Nephron progenitor cell (in vitro differentiated cells): Measurements from ENCODE around the gene PEMT.
"Not testable (repeated sequence)": the region's sequence is repeated elsewhere in the genome, so short reads cannot be mapped to it uniquely, and the experiment has no call there.

Experiments used
- DNase-seq: peaks from one replicate; pipeline ENCODE4 v3.0.0; 2021
- H3K27ac Mint-ChIP-seq: 2 replicates; pipeline ENCODE4 v1.8.0; 2021; ENCODE audit warnings: mild to moderate bottlenecking, moderate library complexity, mixed read lengths
- H3K27me3 Mint-ChIP-seq: 2 replicates; pipeline ENCODE4 v1.8.0; 2021; ENCODE audit warnings: mild to moderate bottlenecking, low read depth, mixed read lengths; ENCODE audit not compliant: poor library complexity
- H3K36me3 Mint-ChIP-seq: 2 replicates; pipeline ENCODE4 v1.8.0; 2021; ENCODE audit warnings: low read depth, mixed read lengths
- H3K4me1 Mint-ChIP-seq: 2 replicates; pipeline ENCODE4 v1.8.0; 2021; ENCODE audit warnings: mixed read lengths
- H3K4me3 Mint-ChIP-seq: 2 replicates; pipeline ENCODE4 v1.8.0; 2021; ENCODE audit warnings: mild to moderate bottlenecking, moderate library complexity, mixed read lengths
- H3K9me3 Mint-ChIP-seq: 2 replicates; pipeline ENCODE4 v1.8.0; 2021; ENCODE audit warnings: mild to moderate bottlenecking, moderate library complexity, mixed read lengths
- TF ChIP-seq, protein P1 (sequence below): fragments of 200-600 bp; sonication (generic); IDR thresholded peaks from 2 replicates; pipeline ENCODE4 v1.5.0; 2021; ENCODE audit warnings: antibody characterized with exemption

PEMT gene

DNA sequence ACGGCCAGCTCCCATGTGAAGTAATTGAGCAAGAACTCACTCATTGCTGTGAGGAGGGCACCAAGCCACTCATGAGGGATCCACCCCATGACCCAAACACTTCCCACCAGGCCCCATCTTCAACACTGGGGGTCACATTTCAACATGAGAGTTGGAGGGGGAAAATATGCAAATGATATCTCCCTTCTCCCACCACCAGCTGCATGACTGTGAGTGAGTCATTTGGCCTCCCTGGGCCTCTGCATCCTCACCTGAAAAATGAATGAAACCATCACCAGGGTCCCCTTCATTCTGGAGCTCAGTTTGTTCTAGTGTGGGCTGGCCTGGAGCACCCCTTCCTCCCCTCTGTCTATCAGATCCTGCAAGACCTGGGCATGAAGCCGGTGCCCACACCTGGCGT, 121.5 kb downstream of the PEMT start:
- Mint-ChIP-seq H3K36me3 (no peaks in the 10 kb centered on the region), H3K27ac (no peak overlapping the region), H3K9me3 (no peaks in the 10 kb centered on the region), H3K4me3 (no peak overlapping the region), H3K4me1 (peaks cover 26% of the 10 kb centered on the region), H3K27me3 (peaks cover 64% of the 10 kb centered on the region)
- TF ChIP-seq, protein P1, sequence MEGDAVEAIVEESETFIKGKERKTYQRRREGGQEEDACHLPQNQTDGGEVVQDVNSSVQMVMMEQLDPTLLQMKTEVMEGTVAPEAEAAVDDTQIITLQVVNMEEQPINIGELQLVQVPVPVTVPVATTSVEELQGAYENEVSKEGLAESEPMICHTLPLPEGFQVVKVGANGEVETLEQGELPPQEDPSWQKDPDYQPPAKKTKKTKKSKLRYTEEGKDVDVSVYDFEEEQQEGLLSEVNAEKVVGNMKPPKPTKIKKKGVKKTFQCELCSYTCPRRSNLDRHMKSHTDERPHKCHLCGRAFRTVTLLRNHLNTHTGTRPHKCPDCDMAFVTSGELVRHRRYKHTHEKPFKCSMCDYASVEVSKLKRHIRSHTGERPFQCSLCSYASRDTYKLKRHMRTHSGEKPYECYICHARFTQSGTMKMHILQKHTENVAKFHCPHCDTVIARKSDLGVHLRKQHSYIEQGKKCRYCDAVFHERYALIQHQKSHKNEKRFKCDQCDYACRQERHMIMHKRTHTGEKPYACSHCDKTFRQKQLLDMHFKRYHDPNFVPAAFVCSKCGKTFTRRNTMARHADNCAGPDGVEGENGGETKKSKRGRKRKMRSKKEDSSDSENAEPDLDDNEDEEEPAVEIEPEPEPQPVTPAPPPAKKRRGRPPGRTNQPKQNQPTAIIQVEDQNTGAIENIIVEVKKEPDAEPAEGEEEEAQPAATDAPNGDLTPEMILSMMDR: no peak
- no peak for DNase-seq

DNA sequence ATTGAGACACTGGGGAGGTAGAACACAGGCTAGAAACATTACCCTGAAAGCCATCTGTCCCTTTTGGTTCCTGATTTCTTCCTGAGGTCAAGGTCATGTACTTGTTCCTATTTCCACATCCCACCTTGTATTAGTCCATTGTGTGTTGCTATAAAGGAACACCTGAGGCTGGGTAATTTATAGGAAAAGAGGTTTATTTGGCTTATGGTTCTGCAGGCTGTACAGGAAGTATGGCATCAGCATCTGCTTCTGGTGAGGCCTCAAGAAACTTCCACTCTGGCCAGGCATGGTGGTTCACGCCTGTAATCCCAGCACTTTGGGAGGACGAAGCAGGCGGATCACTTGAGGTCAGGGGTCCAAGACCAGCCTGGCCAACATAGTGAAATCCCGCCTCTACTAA, 122.2 kb downstream of the PEMT start:
- Mint-ChIP-seq H3K27me3 (peaks cover 62% of the 10 kb centered on the region), H3K4me3 (no peak overlapping the region), H3K27ac (no peak overlapping the region), H3K36me3 (no peaks in the 10 kb centered on the region), H3K9me3 (no peaks in the 10 kb centered on the region), H3K4me1 (peaks cover 31% of the 10 kb centered on the region)
- no peak for DNase-seq
- TF ChIP-seq, protein P1: no peak

DNA sequence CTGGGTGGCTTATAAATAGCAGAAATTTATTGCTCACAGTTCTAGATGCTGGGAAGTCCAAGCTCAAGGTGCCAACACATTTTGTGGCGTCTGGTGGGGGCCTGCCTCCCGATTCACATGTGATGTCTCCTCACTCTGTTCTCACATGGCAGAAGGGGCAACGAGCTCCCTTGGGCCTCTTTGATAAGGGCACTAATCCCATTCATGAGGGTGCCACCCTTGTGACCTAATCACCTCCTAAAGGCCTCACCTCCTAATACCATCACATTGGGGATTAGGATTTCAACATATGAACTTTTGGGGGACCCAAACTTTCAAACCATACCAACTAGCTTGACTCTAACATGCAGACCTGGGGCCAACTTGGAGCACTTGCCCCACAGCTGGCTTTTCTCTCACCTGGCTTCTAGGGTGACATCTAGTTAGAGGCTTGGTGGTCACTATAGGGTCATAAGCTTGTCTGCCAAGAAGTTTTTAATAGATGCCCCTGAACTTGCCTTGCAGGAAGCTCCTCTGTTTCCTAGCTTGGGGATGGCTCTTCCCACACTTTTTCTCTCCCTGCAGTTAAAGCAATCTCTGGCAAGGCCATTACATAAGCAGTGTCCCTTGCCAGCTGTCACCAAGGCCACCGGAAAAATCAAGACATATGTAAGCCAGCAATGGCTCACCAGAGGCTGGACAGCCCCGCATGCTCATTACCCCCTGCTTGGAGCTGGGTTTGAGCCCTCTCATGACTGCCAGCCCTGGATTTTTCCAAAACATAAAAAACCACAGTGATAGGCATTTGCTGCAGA, 123.1 kb downstream of the PEMT start:
- no peak for DNase-seq
- peaks cover 64% of the 10 kb centered on the region for H3K27me3 Mint-ChIP-seq
- peaks cover 32% of the 10 kb centered on the region for H3K4me1 Mint-ChIP-seq
- H3K4me3 Mint-ChIP-seq: no peak overlapping the region
- H3K27ac Mint-ChIP-seq: no peak overlapping the region
- H3K36me3 Mint-ChIP-seq: no peaks in the 10 kb centered on the region
- H3K9me3 Mint-ChIP-seq: no peaks in the 10 kb centered on the region
- TF ChIP-seq, protein P1: no peak

DNA sequence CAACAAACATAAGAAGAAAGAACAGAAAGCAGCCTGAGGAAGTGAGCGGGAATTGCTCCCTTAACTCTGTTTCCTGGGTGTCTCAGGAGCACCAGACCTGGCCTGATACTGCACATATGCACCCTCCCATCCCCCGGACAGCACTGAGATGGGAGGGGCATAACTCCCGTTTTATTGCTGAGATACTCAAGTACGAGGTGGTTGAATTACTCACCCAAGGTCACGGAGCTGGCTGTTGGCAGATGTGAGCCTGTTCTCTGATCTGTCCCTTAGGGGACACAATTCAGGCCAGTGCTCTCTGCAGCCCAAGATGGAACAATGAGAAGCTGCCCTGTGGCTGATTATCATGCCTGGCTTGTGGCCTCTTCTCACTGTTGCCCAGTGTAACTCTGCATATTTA, 123.8 kb downstream of the PEMT start:
- TF ChIP-seq, protein P1: no peak
- peaks cover 61% of the 10 kb centered on the region for H3K27me3 Mint-ChIP-seq
- H3K9me3 Mint-ChIP-seq: no peaks in the 10 kb centered on the region
- no peak for DNase-seq
- H3K36me3 Mint-ChIP-seq: no peaks in the 10 kb centered on the region
- no peak overlapping the region for H3K4me3 Mint-ChIP-seq
- no peak overlapping the region for H3K27ac Mint-ChIP-seq
- H3K4me1 Mint-ChIP-seq: peaks cover 32% of the 10 kb centered on the region

DNA sequence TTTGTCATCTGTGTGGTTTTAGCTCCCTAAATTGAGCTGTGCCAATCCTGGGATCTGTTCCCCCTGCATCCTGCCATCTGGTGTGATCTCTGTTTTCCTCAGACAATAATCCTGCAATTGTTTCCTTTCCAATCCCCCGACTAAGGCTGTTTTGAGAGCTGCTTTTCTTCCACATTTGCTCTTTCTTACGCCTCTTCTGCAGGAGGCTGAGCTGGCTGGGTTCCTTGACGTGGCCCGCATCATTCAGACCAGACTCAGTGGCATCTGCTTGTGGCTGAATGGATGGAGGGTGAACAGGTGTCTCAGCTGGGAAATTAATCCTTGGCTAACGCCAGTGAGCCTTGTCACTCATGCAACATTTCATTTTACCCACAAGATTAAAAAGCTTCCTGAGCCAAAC, 124.5 kb downstream of the PEMT start:
- H3K27ac Mint-ChIP-seq: no peak overlapping the region
- H3K27me3 Mint-ChIP-seq: peaks cover 56% of the 10 kb centered on the region
- DNase-seq: no peak
- H3K4me1 Mint-ChIP-seq: peaks cover 37% of the 10 kb centered on the region
- TF ChIP-seq, protein P1: no peak
- no peak overlapping the region for H3K4me3 Mint-ChIP-seq
- H3K36me3 Mint-ChIP-seq: no peaks in the 10 kb centered on the region
- no peaks in the 10 kb centered on the region for H3K9me3 Mint-ChIP-seq

DNA sequence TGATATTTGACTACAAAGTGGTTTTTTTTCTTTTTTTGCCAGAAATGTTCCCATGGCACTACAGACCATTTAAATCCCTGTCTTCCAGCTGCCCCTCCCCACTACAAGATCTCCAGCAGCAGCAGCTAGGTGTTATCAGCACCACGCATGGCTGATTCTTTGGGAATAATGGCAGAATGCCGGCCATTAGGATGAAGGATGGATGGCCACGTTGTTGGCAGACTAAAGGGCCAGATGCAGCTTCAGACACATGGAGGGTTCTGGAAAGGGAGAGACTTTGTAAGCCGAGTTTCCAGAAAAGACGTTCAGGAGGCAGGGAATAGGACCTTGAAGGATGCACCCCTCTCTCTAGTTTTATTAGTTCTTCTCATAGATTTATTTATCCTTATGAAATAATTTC, 125.0 kb downstream of the PEMT start:
- H3K4me1 Mint-ChIP-seq: peaks cover 42% of the 10 kb centered on the region
- TF ChIP-seq, protein P1: no peak
- peaks cover 51% of the 10 kb centered on the region for H3K27me3 Mint-ChIP-seq
- no peak for DNase-seq
- no peaks in the 10 kb centered on the region for H3K36me3 Mint-ChIP-seq
- no peaks in the 10 kb centered on the region for H3K9me3 Mint-ChIP-seq
- no peak overlapping the region for H3K4me3 Mint-ChIP-seq
- H3K27ac Mint-ChIP-seq: no peak overlapping the region

DNA sequence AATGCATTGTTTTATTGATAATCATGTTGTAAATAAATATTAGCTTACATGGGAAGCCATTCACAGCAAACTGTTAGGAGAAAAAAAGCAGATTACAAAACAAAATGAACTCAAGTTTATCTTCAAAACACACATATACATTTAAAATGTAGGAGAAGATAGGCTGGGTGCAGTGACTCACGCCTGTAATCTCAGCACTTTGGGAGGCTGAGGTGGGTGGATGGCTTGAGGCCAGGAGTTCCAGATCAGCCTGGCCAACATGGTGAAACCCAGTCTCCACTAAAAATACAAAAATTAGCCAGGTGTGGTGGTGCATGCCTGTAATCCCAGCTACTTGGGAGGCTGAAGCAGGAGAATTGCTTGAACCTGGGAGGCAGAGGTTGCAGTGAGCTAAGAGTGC, 125.6 kb downstream of the PEMT start:
- H3K4me3 Mint-ChIP-seq, H3K27ac Mint-ChIP-seq, H3K9me3 Mint-ChIP-seq, H3K36me3 Mint-ChIP-seq, DNase-seq: not testable (repeated sequence)
- peaks cover 37% of the 10 kb centered on the region for H3K4me1 Mint-ChIP-seq
- H3K27me3 Mint-ChIP-seq: peaks cover 45% of the 10 kb centered on the region
